ENCODE results near the gene SAP30.

Gene SAP30

DNA sequence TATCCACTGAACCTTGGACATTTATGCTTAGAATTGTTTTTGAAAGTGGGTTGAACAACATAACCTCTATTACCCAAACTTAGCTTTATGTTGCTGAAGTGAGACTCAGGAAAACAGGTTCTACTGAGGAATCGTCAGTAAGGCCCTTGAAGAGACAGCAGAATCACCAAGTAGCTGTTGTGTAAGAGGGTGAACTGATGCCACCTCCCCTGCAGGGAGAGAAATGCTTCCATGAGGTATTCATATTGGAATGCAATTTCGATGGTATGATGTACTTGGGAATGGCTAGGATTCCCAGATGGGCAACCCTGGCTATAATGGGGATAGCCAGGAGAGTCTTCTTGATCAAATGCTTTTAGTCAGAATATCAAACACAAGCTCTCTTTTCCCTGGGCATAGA is 32.3 kb downstream of the SAP30 start:
- DNase-seq (ENCODE audit: low read depth) = peak; percentile 75
- TF ChIP-seq CTCF (conservative IDR thresholded peaks at IDR 0.05; ENCODE audit: low read length) = no peak
- no peak overlapping the region for H3K4me3 ChIP-seq (ENCODE audit: low read length)

GRCh38 chr4:173404296-173404865 is 33.6 kb downstream of the SAP30 start:
- no peak for DNase-seq (ENCODE audit: low read depth)
- no peak for TF ChIP-seq CTCF (conservative IDR thresholded peaks at IDR 0.05; ENCODE audit: low read length)

DNA sequence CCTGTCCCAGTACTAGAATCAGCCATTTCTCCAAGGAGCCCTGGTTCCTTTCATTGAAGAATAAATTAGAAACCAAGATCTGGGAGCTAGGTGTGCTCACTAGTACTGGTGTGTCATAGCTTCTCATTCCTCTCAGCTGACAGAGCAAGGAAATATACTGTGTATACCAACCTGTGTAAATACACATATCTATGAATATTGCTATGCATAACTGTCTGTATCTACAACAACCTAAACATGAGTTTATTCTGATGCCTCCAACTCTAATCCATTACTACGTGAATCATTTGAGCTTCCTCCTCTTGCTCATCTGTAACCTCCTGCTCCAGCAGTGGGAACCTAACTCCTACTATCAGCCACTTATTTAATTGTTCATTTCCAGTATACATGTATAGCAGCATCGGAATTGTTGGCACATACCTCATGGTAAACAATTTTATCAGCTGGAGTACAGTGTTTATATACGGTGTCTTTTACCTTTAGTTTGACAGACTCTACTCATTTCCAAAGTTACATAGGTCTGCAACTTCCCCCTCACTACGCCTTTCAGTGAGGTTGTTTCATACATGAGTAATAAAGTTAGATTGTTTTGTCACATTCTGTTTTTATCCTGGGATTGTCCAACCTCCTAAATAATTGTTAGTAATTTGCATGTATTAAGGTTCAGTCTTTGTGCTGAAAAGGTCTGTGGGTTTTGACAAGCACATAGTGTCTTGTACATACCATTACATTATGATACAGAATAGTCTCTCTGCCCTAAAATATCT is 35.3 kb downstream of the SAP30 start:
- DNase-seq (ENCODE audit: low read depth) = no peak
- TF ChIP-seq CTCF (conservative IDR thresholded peaks at IDR 0.05; ENCODE audit: low read length) = no peak

More at GRCh38 chr4:173404296-173404865, 33.6 kb downstream of the SAP30 start:
- no peak overlapping the region for H3K4me3 ChIP-seq (ENCODE audit: low read length)

DNA sequence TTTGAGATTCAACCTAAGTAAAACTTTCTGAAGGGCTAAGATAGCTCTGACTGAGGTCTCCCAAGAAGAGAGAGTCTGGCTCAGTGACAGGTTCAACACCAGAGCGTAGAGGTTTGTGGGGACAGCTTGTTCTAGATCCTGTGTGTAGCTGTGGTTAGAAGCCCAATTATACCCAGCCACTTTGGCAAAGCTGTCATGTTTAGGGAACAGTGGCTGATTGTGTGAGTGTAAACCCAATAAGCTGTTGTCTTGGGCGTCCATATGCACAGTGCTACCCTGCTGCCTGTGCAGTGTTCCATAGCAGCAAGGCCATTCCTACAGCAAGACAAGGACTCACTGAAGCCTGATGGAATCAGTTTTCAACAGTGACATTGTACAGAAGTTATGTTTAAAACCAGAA is 39.3 kb downstream of the SAP30 start:
- TF ChIP-seq CTCF (conservative IDR thresholded peaks at IDR 0.05; ENCODE audit: low read length) = no peak
- no peak overlapping the region for H3K4me3 ChIP-seq (ENCODE audit: low read length)
- no peak for DNase-seq (ENCODE audit: low read depth)

More for the DNA sequence above, 35.3 kb downstream of the SAP30 start:
- no peak overlapping the region for H3K4me3 ChIP-seq (ENCODE audit: low read length)

GRCh38 chr4:173411106-173411693 is 40.4 kb downstream of the SAP30 start:
- no peak for TF ChIP-seq CTCF (conservative IDR thresholded peaks at IDR 0.05; ENCODE audit: low read length)
- H3K4me3 ChIP-seq (ENCODE audit: low read length) = no peak overlapping the region
- no peak for DNase-seq (ENCODE audit: low read depth)

- H3K4me3 ChIP-seq (ENCODE audit: low read length) = no peak overlapping the region
- TF ChIP-seq CTCF (conservative IDR thresholded peaks at IDR 0.05; ENCODE audit: low read length) = no peak
- DNase-seq (ENCODE audit: low read depth) = peak; percentile 44
Measured at GRCh38 chr4:173413036-173413435, 42.3 kb downstream of the SAP30 start.

DNA sequence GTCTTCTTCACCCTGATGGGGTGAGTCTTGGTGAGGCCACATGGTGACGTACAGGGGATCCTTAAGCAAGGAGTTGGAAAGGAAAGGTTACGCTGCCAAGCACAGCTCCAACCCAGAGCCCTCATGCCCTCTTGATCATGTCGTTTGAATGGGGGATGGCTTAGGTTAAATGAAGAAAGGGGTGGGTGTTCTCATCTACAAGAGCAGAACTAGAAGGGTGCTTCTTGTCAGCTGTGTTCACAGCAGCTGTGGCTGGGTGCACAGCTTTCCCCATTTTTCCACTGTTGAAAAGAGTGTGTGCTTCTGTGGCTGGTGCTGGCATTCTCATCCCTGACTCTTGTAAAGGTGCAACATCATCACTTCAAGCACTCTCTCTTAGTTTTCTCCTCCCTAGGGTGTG is 43.7 kb downstream of the SAP30 start:
- no peak for DNase-seq (ENCODE audit: low read depth)
- no peak overlapping the region for H3K4me3 ChIP-seq (ENCODE audit: low read length)
- no peak for TF ChIP-seq CTCF (conservative IDR thresholded peaks at IDR 0.05; ENCODE audit: low read length)

All from AG10803 (cell line).